HCT116 (cell line): ENCODE measurements around the gene SIPA1L3. TPM values are rescaled to one million over a fixed set of nuclear protein-coding genes. Genes with fewer than 3 reads are reported as not detected.
A peak's percentile ranks its signal among the peaks of the same experiment; 100 is the strongest.

Experiments
- ATAC-seq: fragments of 200-7000 bp; cut with Tn5 transposase; 2 replicates; pipeline ENCODE4 v1.9.1; 2020; ENCODE audit warnings: mild to moderate bottlenecking, moderate library complexity
- BruUV-seq: library from RNA; stranded (reverse); fragments of 400-500 nt; replicated peaks from 2 replicates; lab custom pipeline; 2021; lab: Mats Ljungman, UMichigan
- CTCF ChIA-PET: fragments of 300-600 bp; sonication (Branson Sonifier 250); formaldehyde crosslinking; loops from one replicate; lab custom pipeline; 2021; ENCODE audit warnings: antibody characterized with exemption; lab: Charles Lee
- POLR2A ChIA-PET: fragments of 300-600, 350-600 bp; sonication (Branson Sonifier 250); formaldehyde crosslinking; loops from one replicate; lab custom pipeline; 2021; ENCODE audit warnings: antibody characterized with exemption; lab: Charles Lee
- RAD21 ChIA-PET, 2 experiments: fragments of 300-600 bp; sonication (Branson Sonifier 250); formaldehyde crosslinking; loops; one replicate each; lab custom pipeline; 2023; ENCODE audit warnings: low total read pairs in 2 of 2; ENCODE audit not compliant: uncharacterized antibody in 2 of 2, unreplicated experiment in 2 of 2, low non-redundant PET in 1 of 2; lab: Charles Lee
- DNase-seq: peaks from one replicate; pipeline ENCODE4 v3.0.0-alpha.2; 2010; ENCODE audit warnings: low read depth, low spot score
- H2AFZ ChIP-seq: fragments of 200-600 bp; shearing (Covaris generic), sonication (generic); 2 replicates; pipeline ENCODE4 v1.6.1; 2017; ENCODE audit warnings: low read depth, mixed run types, mixed read lengths, antibody characterized with exemption, low read length; ENCODE audit not compliant: poor library complexity, severe bottlenecking
- H3K27ac ChIP-seq: 2 replicates; pipeline ENCODE4 v1.5.1; 2012; ENCODE audit warnings: low read depth, low read length
- H3K27me3 ChIP-seq: fragments of 200-600 bp; sonication (generic); 2 replicates; pipeline ENCODE4 v1.6.1; 2016; ENCODE audit warnings: mixed run types, low read length, mixed read lengths; ENCODE audit not compliant: insufficient read depth
- H3K36me3 ChIP-seq, 2 experiments: fragments of 200-500 bp in 1 of 2; fragments of 200-600 bp in 1 of 2; sonication (Bioruptor generic) in 1 of 2; sonication (generic) in 1 of 2; 2 replicates each; pipeline versions ENCODE4 v1.5.1 to v1.6.1; 2014 to 2016; ENCODE audit warnings: low read length in 2 of 2, inconsistent platforms in 1 of 2, mixed read lengths in 1 of 2, mixed run types in 1 of 2; ENCODE audit not compliant: insufficient read depth in 2 of 2, control insufficient read depth in 1 of 2
- H3K4me1 ChIP-seq, 2 experiments: fragments of 200-600 bp in 1 of 2; sonication (generic) in 1 of 2; 2 replicates each; pipeline versions ENCODE4 v1.5.1 to v1.6.1; 2012 to 2017; ENCODE audit warnings: low read length in 2 of 2, inconsistent platforms in 1 of 2, mild to moderate bottlenecking in 1 of 2, mixed read lengths in 1 of 2, mixed run types in 1 of 2, moderate library complexity in 1 of 2; ENCODE audit not compliant: insufficient read depth in 2 of 2, control insufficient read depth in 1 of 2
- H3K4me2 ChIP-seq: fragments of 200-600 bp; sonication (generic); 2 replicates; pipeline ENCODE4 v1.6.1; 2017; ENCODE audit warnings: mixed run types, low read length, mixed read lengths
- H3K4me3 ChIP-seq, 2 experiments: fragments of 200-600 bp in 1 of 2; sonication (generic) in 1 of 2; replicated peaks in 1 of 2; 2 replicates each; pipeline ENCODE4 v1.5.1; 2011 to 2016; ENCODE audit warnings: low read length in 2 of 2, control low read depth in 1 of 2, low read depth in 1 of 2, mild to moderate bottlenecking in 1 of 2, mixed read lengths in 1 of 2, mixed run types in 1 of 2
- H3K79me2 ChIP-seq: fragments of 200-600 bp; sonication (generic); 2 replicates; pipeline ENCODE4 v1.6.1; 2017; ENCODE audit warnings: mild to moderate bottlenecking, mixed run types, low read length, moderate library complexity, mixed read lengths; ENCODE audit not compliant: insufficient read depth
- H3K9ac ChIP-seq: fragments of 200-600 bp; sonication (generic); 2 replicates; pipeline ENCODE4 v1.6.1; 2016; ENCODE audit warnings: low read length, mixed read lengths
- H3K9me2 ChIP-seq: fragments of 200-600 bp; sonication (generic), shearing (Covaris generic); 2 replicates; pipeline ENCODE4 v1.6.1; 2017; ENCODE audit warnings: mixed run types, mild to moderate bottlenecking, moderate library complexity; ENCODE audit not compliant: insufficient read depth
- H3K9me3 ChIP-seq, 2 experiments: fragments of 200-500 bp in 1 of 2; fragments of 200-600 bp in 1 of 2; sonication (Bioruptor generic) in 1 of 2; sonication (generic) in 1 of 2; 2 replicates each; pipeline ENCODE4 v1.6.1; 2014 to 2017; ENCODE audit warnings: low read length in 2 of 2, mixed read lengths in 2 of 2, inconsistent platforms in 1 of 2, low read depth in 1 of 2, mild to moderate bottlenecking in 1 of 2, mixed run types in 1 of 2, moderate library complexity in 1 of 2; ENCODE audit not compliant: control insufficient read depth in 1 of 2, insufficient read depth in 1 of 2
- H4K20me1 ChIP-seq: fragments of 200-600 bp; sonication (generic), shearing (Covaris generic); 2 replicates; pipeline ENCODE4 v1.6.1; 2017; ENCODE audit warnings: mixed run types, mild to moderate bottlenecking, moderate library complexity; ENCODE audit not compliant: insufficient read depth
- ATF3 ChIP-seq: IDR thresholded peaks from 2 replicates; pipeline ENCODE4 v1.6.1; 2012
- CBX3 ChIP-seq: IDR thresholded peaks from 2 replicates; pipeline ENCODE4 v1.6.1; 2012; ENCODE audit warnings: low read depth
- CEBPB ChIP-seq: IDR thresholded peaks from 2 replicates; pipeline ENCODE4 v1.6.1; 2012; ENCODE audit warnings: low read depth
- ELF1 ChIP-seq: IDR thresholded peaks from 2 replicates; pipeline ENCODE4 v1.6.1; 2012; ENCODE audit warnings: low read depth, borderline replicate concordance
- EZH2 ChIP-seq: fragments of 200-600 bp; sonication (generic); IDR thresholded peaks from 2 replicates; pipeline ENCODE4 v1.6.1; 2017; ENCODE audit warnings: antibody characterized with exemption, mixed run types
- EZH2phosphoT487 ChIP-seq: fragments of 200-600 bp; IDR thresholded peaks from 2 replicates; pipeline ENCODE4 v1.6.1; 2018; ENCODE audit warnings: antibody characterized with exemption, borderline replicate concordance
- FOSL1 ChIP-seq: IDR thresholded peaks from 2 replicates; pipeline ENCODE4 v1.6.1; 2012; ENCODE audit warnings: low read depth
- JUND ChIP-seq: IDR thresholded peaks from 2 replicates; pipeline ENCODE4 v1.6.1; 2012
- POLR2A ChIP-seq: IDR thresholded peaks from 2 replicates; pipeline ENCODE4 v1.7.0; 2011; ENCODE audit warnings: borderline replicate concordance; ENCODE audit not compliant: insufficient read depth, insufficient read length; ENCODE audit errors: extremely low read depth
- RAD21 ChIP-seq: IDR thresholded peaks from 2 replicates; pipeline ENCODE4 v1.6.1; 2012; ENCODE audit warnings: low read depth, mild to moderate bottlenecking
- REST ChIP-seq: IDR thresholded peaks from 2 replicates; pipeline ENCODE4 v1.6.1; 2012; ENCODE audit warnings: low read depth
- SIN3A ChIP-seq: IDR thresholded peaks from 2 replicates; pipeline ENCODE4 v1.6.1; 2012; ENCODE audit warnings: low read depth
- SP1 ChIP-seq: IDR thresholded peaks from 2 replicates; pipeline ENCODE4 v1.6.1; 2012; ENCODE audit warnings: low read depth
- SRF ChIP-seq: IDR thresholded peaks from 2 replicates; pipeline ENCODE4 v1.6.1; 2012; ENCODE audit warnings: low read depth
- TCF7L2 ChIP-seq: IDR thresholded peaks from 2 replicates; pipeline ENCODE4 v1.7.0; 2011; ENCODE audit warnings: borderline replicate concordance, inconsistent platforms; ENCODE audit not compliant: insufficient read depth, insufficient read length; ENCODE audit errors: extremely low read depth
- YY1 ChIP-seq: IDR thresholded peaks from 2 replicates; pipeline ENCODE4 v1.6.1; 2011; ENCODE audit warnings: low read length, low read depth, moderate library complexity, mild to moderate bottlenecking; ENCODE audit not compliant: insufficient replicate concordance; ENCODE audit errors: extremely low read depth
- ZFX ChIP-seq: fragments of 450-650 bp; IDR thresholded peaks from 2 replicates; pipeline ENCODE4 v1.6.1; 2017
- ZNF274 ChIP-seq: fragments of 200-500 bp; sonication (Bioruptor generic); IDR thresholded peaks from 2 replicates; pipeline ENCODE4 v1.6.1; 2014; ENCODE audit warnings: mild to moderate bottlenecking, low read depth, low read length, inconsistent platforms
- intact Hi-C: fragments of 100-400 bp; cut with micrococcal nuclease; formaldehyde crosslinking; loops from 2 replicates; pipeline ENCODE4 v1.10.0; 2022
- total RNA-seq: library from RNA; stranded (reverse); gene quantifications from one replicate; pipeline ENCODE4 v1.2.1, GENCODE V29; 2021; ENCODE audit not compliant: unreplicated experiment

SIPA1L3 gene
- total RNA-seq, 1 experiment from 2014 or later, result 41.8 TPM

- no peak overlapping the region for H3K27ac ChIP-seq
- H3K9ac ChIP-seq, result no peak overlapping the region
- H4K20me1 ChIP-seq, result no peaks in the 10 kb centered on the region
- H3K27me3 ChIP-seq, result no peaks in the 10 kb centered on the region
- no TSS peak for BruUV-seq
- no peak for TF ChIP-seq SRF
- no peak for TF ChIP-seq SP1
- TF ChIP-seq, all 23 proteins: peak for 0
- Histone ChIP-seq H3K4me1 (peaks cover 0 to 14% of the 10 kb centered on the region in 2 experiments; a peak in 1 of 4 replicates), H3K79me2 (peaks cover 23% of the 10 kb centered on the region; the same call in 1 of the 2 replicates), H2AFZ (no peak overlapping the region), H3K9me3 (no peaks in the 10 kb centered on the region), H3K36me3 (no peaks in the 10 kb centered on the region), H3K4me2 (no peak overlapping the region), H3K4me3 (no peak overlapping the region), H3K9me2 (no peaks in the 10 kb centered on the region)
- RAD21 ChIA-PET, result no interaction called here
- POLR2A ChIA-PET, result interaction anchor here (0.6 to 1.0 kb wide), 2 partner anchors 13 to 21 kb away, joined by 3 read pairs; no protein-coding TSS in a partner anchor
- intact Hi-C loops, result no loop called here
- ATAC-seq, result peak; percentile 63
- CTCF ChIA-PET, result no interaction called here
- no peak for DNase-seq
Observed at GRCh38 chr19:38024992-38025908, 118.2 kb downstream of the SIPA1L3 start.

GRCh38 chr19:38025909-38026307, 118.9 kb downstream of the SIPA1L3 start:
- RAD21 ChIA-PET, result no interaction called here
- POLR2A ChIA-PET, result no interaction called here
- H3K79me2 ChIP-seq, result peaks cover 19% of the 10 kb centered on the region; the same call in 1 of the 2 replicates

More at GRCh38 chr19:38025909-38026307, 118.9 kb downstream of the SIPA1L3 start:
- H3K9me3 ChIP-seq, result no peaks in the 10 kb centered on the region
- peaks cover 0 to 14% of the 10 kb centered on the region in 2 experiments; a peak in 1 of 4 replicates for H3K4me1 ChIP-seq
- no peak overlapping the region for H2AFZ ChIP-seq
- BruUV-seq, result no TSS peak
- no peaks in the 10 kb centered on the region for H3K27me3 ChIP-seq
- H3K36me3 ChIP-seq, result 0 out of 4 replicates have a peak, but pooled peaks cover 0 to 4% of the 10 kb centered on the region in 2 experiments
- no peak overlapping the region for H3K4me2 ChIP-seq
- intact Hi-C loops, result no loop called here
- H3K4me3 ChIP-seq, result no peak overlapping the region
- CTCF ChIA-PET, result no interaction called here
- no peaks in the 10 kb centered on the region for H4K20me1 ChIP-seq
- no peak for DNase-seq
- no peak overlapping the region for H3K9ac ChIP-seq
- H3K9me2 ChIP-seq, result no peaks in the 10 kb centered on the region
- TF ChIP-seq FOSL1, result no peak
- no peak for TF ChIP-seq REST
- TF ChIP-seq CEBPB, result no peak
- no peak for TF ChIP-seq CBX3
- TF ChIP-seq POLR2A, result no peak
- TF ChIP-seq JUND, result no peak
- no peak for TF ChIP-seq ATF3
- TF ChIP-seq TCF7L2, result no peak
- TF ChIP-seq RAD21, result no peak
- no peak for TF ChIP-seq ELF1
- TF ChIP-seq SIN3A, result no peak
- no peak for TF ChIP-seq SRF
- no peak for TF ChIP-seq ZFX
- TF ChIP-seq ZNF274, result no peak
- no peak for TF ChIP-seq EZH2
- TF ChIP-seq EZH2phosphoT487, result no peak
- no peak for TF ChIP-seq YY1
- no peak overlapping the region for H3K27ac ChIP-seq
- ATAC-seq, result no peak
